ENCODE measurements around the gene UBE4B. TPM values are rescaled to one million over a fixed set of nuclear protein-coding genes. Genes with fewer than 3 reads are reported as not detected.

UBE4B gene
- total RNA-seq, 1 donor from 2014 or later = 39.1 TPM

- H3K36me3 ChIP-seq = peaks cover 96% of the 10 kb centered on the region
- intact Hi-C loops (cut with DNase I) = no loop called here
- ATAC-seq (no peak), DNase-seq (no peak)
- H3K4me3 ChIP-seq = no peak overlapping the region
- TF ChIP-seq CTCF (IDR thresholded peaks at IDR 0.05) = no peak
- no peaks in the 10 kb centered on the region for H3K4me1 ChIP-seq
- no peak overlapping the region for H3K27ac ChIP-seq
- H3K9me3 ChIP-seq = no peaks in the 10 kb centered on the region
- H3K27me3 ChIP-seq (ENCODE audit: low read depth) = no peaks in the 10 kb centered on the region
These were observed 128.2 kb downstream of the UBE4B start for GRCh38 chr1:10160907-10161490.

- no peaks in the 10 kb centered on the region for H3K4me1 ChIP-seq
- H3K9me3 ChIP-seq = no peaks in the 10 kb centered on the region
- intact Hi-C loops (cut with DNase I) = no loop called here
- no peaks in the 10 kb centered on the region for H3K27me3 ChIP-seq (ENCODE audit: low read depth)
- H3K27ac ChIP-seq = no peak overlapping the region
- DNase-seq = no peak
- peaks cover 96% of the 10 kb centered on the region for H3K36me3 ChIP-seq
- no peak overlapping the region for H3K4me3 ChIP-seq
- ATAC-seq = no peak
- no peak for TF ChIP-seq CTCF (IDR thresholded peaks at IDR 0.05)
These were observed 129.0 kb downstream of the UBE4B start for GRCh38 chr1:10161541-10162290.

GRCh38 chr1:10168912-10169514, 136.3 kb downstream of the UBE4B start:
- Histone ChIP-seq H3K9me3 (no peaks in the 10 kb centered on the region), H3K27me3 (ENCODE audit: low read depth) (no peaks in the 10 kb centered on the region), H3K4me3 (no peak overlapping the region), H3K27ac (no peak overlapping the region), H3K36me3 (peaks cover 100% of the 10 kb centered on the region), H3K4me1 (no peaks in the 10 kb centered on the region)
- no peak for DNase-seq
- intact Hi-C loops (cut with DNase I) = no loop called here
- no peak for TF ChIP-seq CTCF (IDR thresholded peaks at IDR 0.05)
- ATAC-seq = no peak

- intact Hi-C loops (cut with DNase I) = no loop called here
- peaks cover 96% of the 10 kb centered on the region for H3K36me3 ChIP-seq
These were observed 137.4 kb downstream of the UBE4B start for GRCh38 chr1:10170239-10170574.

More at GRCh38 chr1:10170239-10170574, 137.4 kb downstream of the UBE4B start:
- ATAC-seq (no peak), DNase-seq (no peak)
- no peak for TF ChIP-seq CTCF (IDR thresholded peaks at IDR 0.05)
- Histone ChIP-seq H3K27me3 (ENCODE audit: low read depth) (no peaks in the 10 kb centered on the region), H3K4me3 (no peak overlapping the region), H3K4me1 (no peaks in the 10 kb centered on the region), H3K9me3 (no peaks in the 10 kb centered on the region), H3K27ac (no peak overlapping the region)
